Esophagus muscularis mucosa (tissue), 4 donors: ENCODE results near the gene QKI. TPM values are rescaled to one million over a fixed set of nuclear protein-coding genes. Genes with fewer than 3 reads are reported as not detected.

Experiments used
- DNase-seq: peaks from one replicate; pipeline ENCODE4 v3.0.0-alpha.2; 2017; ENCODE audit errors: extremely low spot score
- H3K27ac ChIP-seq, 4 donors: fragments of 200-600 bp; sonication (generic); replicated peaks in 1 of 4; 1 replicate in 3 of 4; 2 replicates in 1 of 4; pipeline ENCODE4 v1.5.1; 2016 to 2019; ENCODE audit warnings: mild to moderate bottlenecking in 1 of 4
- H3K27me3 ChIP-seq, 4 donors: fragments of 200-600 bp; sonication (generic); one replicate each; pipeline versions ENCODE4 v1.5.1 to v1.6.0; 2016 to 2019
- H3K36me3 ChIP-seq, 4 donors: fragments of 200-600 bp; sonication (generic); one replicate each; pipeline ENCODE4 v1.5.1; 2016 to 2019
- H3K4me1 ChIP-seq, 4 donors: fragments of 200-600 bp; sonication (generic); one replicate each; pipeline ENCODE4 v1.5.1; 2016 to 2019
- H3K4me3 ChIP-seq, 4 donors: fragments of 200-600 bp; sonication (generic); 1 replicate in 2 of 4; 2 replicates in 2 of 4; pipeline ENCODE4 v1.5.1; 2016 to 2019; ENCODE audit warnings: mild to moderate bottlenecking in 4 of 4, moderate library complexity in 1 of 4
- H3K9me3 ChIP-seq, 4 donors: fragments of 200-600 bp; sonication (generic); 1 replicate in 3 of 4; 2 replicates in 1 of 4; pipeline ENCODE4 v1.5.1; 2016 to 2019
- CTCF ChIP-seq, 3 experiments: fragments of 200-600 bp in 2 of 3; fragments of 450-650 bp in 1 of 3; sonication (generic) in 2 of 3; IDR thresholded peaks; one replicate each; pipeline ENCODE4 v1.5.1; 2017 to 2019; ENCODE audit warnings: antibody characterized with exemption in 3 of 3, mild to moderate bottlenecking in 2 of 3, moderate library complexity in 1 of 3
- EP300 ChIP-seq: sonication (generic); formaldehyde crosslinking; IDR thresholded peaks from one replicate; pipeline ENCODE4 v1.6.1; 2017; ENCODE audit warnings: antibody characterized with exemption
- POLR2A ChIP-seq: fragments of 450-650 bp; IDR thresholded peaks from one replicate; pipeline ENCODE4 v1.6.1; 2017; ENCODE audit warnings: antibody characterized with exemption, moderate library complexity, mild to moderate bottlenecking, low read depth
- POLR2AphosphoS5 ChIP-seq, 2 donors: sonication (generic); formaldehyde crosslinking; IDR thresholded peaks; one replicate each; pipeline ENCODE4 v1.6.1; 2017; ENCODE audit warnings: antibody characterized with exemption in 2 of 2
- WGBS: methylation state at CpG from one replicate; pipeline ENCODE4 v1.1.5; 2018; 5-methylcytosine and 5-hydroxymethylcytosine counted together
- intact Hi-C: fragments of 100-400 bp; cut with DNase I; formaldehyde crosslinking; loops from one replicate; pipeline ENCODE4 v1.15.1; 2023
- total RNA-seq, 4 donors: library from RNA; depleted of rRNA; stranded (reverse); fragments of >200 nt; gene quantifications; one replicate each; pipeline versions ENCODE4 v1.1.0 to v1.2.1, GENCODE V29; 2016

Gene QKI
- total RNA-seq, 4 donors from 2014 or later: 176 to 290 (median 237) TPM

DNA sequence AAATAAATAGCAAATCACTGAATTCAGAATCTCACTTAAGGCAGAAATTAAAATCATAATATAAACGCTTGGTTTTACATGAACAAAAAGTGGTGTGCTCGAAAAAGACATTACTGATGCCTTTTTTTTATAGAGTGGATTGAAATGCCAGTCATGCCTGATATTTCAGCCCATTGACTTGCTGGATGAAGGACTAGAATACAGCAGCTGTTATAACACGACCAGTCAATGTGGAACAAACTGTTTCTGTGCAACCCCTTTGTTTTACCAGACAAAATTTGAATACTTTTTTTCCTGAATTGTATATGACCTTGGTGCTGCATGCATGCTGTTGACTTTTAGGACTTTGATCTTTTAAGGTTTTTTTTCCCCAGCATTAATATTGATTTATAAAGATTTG lies 150.0 kb downstream of the QKI start:
- DNase-seq: no peak
- no peak overlapping the region for H3K4me3 ChIP-seq
- H3K27me3 ChIP-seq: no peaks in the 10 kb centered on the region
- H3K4me1 ChIP-seq: peaks cover 5 to 37% (median 9%) of the 10 kb centered on the region in 4 donors
- intact Hi-C loops: loop anchor here (10.0 kb wide), 1 partner anchor 380 kb away; no protein-coding TSS in a partner anchor
- WGBS: 80% methylated on average over 3 of the region's 3 CpGs
- H3K9me3 ChIP-seq: no peaks in the 10 kb centered on the region
- TF ChIP-seq EP300: no peak
- no peak for TF ChIP-seq POLR2A
- no peak for TF ChIP-seq CTCF (IDR thresholded peaks at IDR 0.05)
- TF ChIP-seq POLR2AphosphoS5 (IDR thresholded peaks at IDR 0.05): no peak
- H3K36me3 ChIP-seq: peaks cover 4 to 51% (median 28%) of the 10 kb centered on the region in 4 donors
- no peak overlapping the region for H3K27ac ChIP-seq

DNA sequence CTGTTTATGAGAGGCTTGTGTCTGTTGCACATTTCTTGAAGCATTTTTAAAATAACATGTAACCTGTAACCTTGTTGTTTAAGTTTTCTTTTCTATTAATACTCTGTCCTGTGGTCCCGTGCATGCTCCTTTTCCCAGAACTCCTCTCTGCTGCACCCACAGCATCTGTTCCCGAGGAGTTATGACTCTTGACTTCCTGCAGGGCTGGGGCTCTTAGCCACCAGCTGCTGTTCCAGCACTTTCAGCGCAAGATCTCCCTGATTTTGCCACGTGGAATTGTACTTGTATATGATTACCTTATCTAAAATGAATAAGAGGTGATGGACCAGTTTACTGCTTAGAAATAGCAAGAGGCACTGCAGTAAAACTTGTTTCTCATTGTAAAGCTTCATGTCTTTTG lies 150.6 kb downstream of the QKI start:
- no peak overlapping the region for H3K4me3 ChIP-seq
- H3K4me1 ChIP-seq: peaks cover 5 to 36% (median 10%) of the 10 kb centered on the region in 4 donors
- intact Hi-C loops: loop anchor here (10.0 kb wide), 1 partner anchor 380 kb away; no protein-coding TSS in a partner anchor
- no peak overlapping the region for H3K27ac ChIP-seq
- WGBS: 61% methylated on average over 4 of the region's 4 CpGs
- DNase-seq: no peak
- no peaks in the 10 kb centered on the region for H3K27me3 ChIP-seq
- TF ChIP-seq CTCF (IDR thresholded peaks at IDR 0.05) (no peak), POLR2AphosphoS5 (IDR thresholded peaks at IDR 0.05) (no peak), POLR2A (no peak), EP300 (no peak)
- H3K9me3 ChIP-seq: no peaks in the 10 kb centered on the region
- peaks cover 4 to 51% (median 28%) of the 10 kb centered on the region in 4 donors for H3K36me3 ChIP-seq

DNA sequence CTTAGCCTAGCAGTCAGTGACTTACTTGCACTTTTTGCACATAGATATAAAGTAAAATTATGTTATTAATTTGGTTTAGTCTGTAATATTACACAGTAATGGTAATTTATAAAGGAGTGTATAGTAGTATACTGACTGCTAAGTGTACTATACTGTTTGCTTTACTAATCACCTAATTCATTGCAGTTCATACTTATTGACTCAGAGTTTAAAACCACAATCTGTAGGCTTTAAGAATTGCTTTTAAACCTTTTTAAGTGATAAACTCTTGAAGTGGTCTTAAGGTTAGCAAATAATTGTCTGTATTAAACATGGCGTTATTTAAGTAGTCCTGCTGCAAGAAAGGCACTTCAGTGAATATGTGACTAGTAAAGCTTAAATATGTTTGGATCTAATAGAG lies 151.5 kb downstream of the QKI start:
- H3K27ac ChIP-seq: no peak overlapping the region
- no peaks in the 10 kb centered on the region for H3K27me3 ChIP-seq
- H3K4me1 ChIP-seq: peaks cover 5 to 29% (median 9%) of the 10 kb centered on the region in 4 donors
- TF ChIP-seq POLR2A (no peak), CTCF (IDR thresholded peaks at IDR 0.05) (no peak), EP300 (no peak), POLR2AphosphoS5 (IDR thresholded peaks at IDR 0.05) (no peak)
- intact Hi-C loops: loop anchor here (10.0 kb wide), 1 partner anchor 381 kb away; no protein-coding TSS in a partner anchor
- H3K4me3 ChIP-seq: no peak overlapping the region
- H3K36me3 ChIP-seq: peaks cover 9 to 58% (median 31%) of the 10 kb centered on the region in 4 donors
- no peak for DNase-seq
- 97% methylated on average over 1 of the region's 1 CpG for WGBS
- H3K9me3 ChIP-seq: no peaks in the 10 kb centered on the region

- no peaks in the 10 kb centered on the region for H3K27me3 ChIP-seq
- no peak for TF ChIP-seq POLR2AphosphoS5 (IDR thresholded peaks at IDR 0.05)
- no peak for TF ChIP-seq POLR2A
- no peak for TF ChIP-seq CTCF (IDR thresholded peaks at IDR 0.05)
- TF ChIP-seq EP300: no peak
- no peak for DNase-seq
- H3K36me3 ChIP-seq: peaks cover 9 to 62% (median 29%) of the 10 kb centered on the region in 4 donors
- H3K27ac ChIP-seq: no peak overlapping the region
- 92% methylated on average over 4 of the region's 4 CpGs for WGBS
- H3K4me3 ChIP-seq: no peak overlapping the region
- intact Hi-C loops: loop anchor here (10.0 kb wide), 1 partner anchor 383 kb away; no protein-coding TSS in a partner anchor
- H3K4me1 ChIP-seq: peaks cover 5 to 25% (median 9%) of the 10 kb centered on the region in 4 donors
- H3K9me3 ChIP-seq: no peaks in the 10 kb centered on the region
Observed at GRCh38 chr6:163568275-163568674, 153.8 kb downstream of the QKI start.
